Bronchial epithelial cell (primary cell): ENCODE measurements around the gene TMEM203. TPM values are rescaled to one million over a fixed set of nuclear protein-coding genes. Genes with fewer than 3 reads are reported as not detected.
"Not testable (repeated sequence)": the region's sequence is repeated elsewhere in the genome, so short reads cannot be mapped to it uniquely, and the experiment has no call there.

Experiments used
- DNase-seq: peaks from one replicate; pipeline ENCODE4 v3.0.0-alpha.2; 2010; ENCODE audit warnings: low read depth
- FAIRE-seq: peaks from 2 replicates; lab custom pipeline; 2011; peaks lifted over from hg19 to GRCh38; lab: Jason Lieb, UNC
- H3K27me3 ChIP-seq: 2 replicates; pipeline ENCODE4 v1.5.1; 2011; ENCODE audit warnings: low read length; ENCODE audit not compliant: control insufficient read depth, insufficient read depth
- H3K36me3 ChIP-seq: 2 replicates; pipeline ENCODE4 v1.5.1; 2011; ENCODE audit warnings: low read length; ENCODE audit not compliant: control insufficient read depth, insufficient read depth
- H3K4me3 ChIP-seq: 2 replicates; pipeline ENCODE4 v1.5.1; 2011; ENCODE audit warnings: mild to moderate bottlenecking, low read depth, low read length, control low read depth
- CTCF ChIP-seq: IDR thresholded peaks from 2 replicates; pipeline ENCODE4 v1.5.1; 2011; ENCODE audit warnings: mild to moderate bottlenecking, moderate library complexity, low read length, control low read depth, inconsistent platforms; ENCODE audit not compliant: insufficient read depth, severe bottlenecking
- total RNA-seq: library from RNA; depleted of rRNA; stranded (reverse); fragments of >200 nt; gene quantifications from 2 replicates; pipeline ENCODE4 v1.2.1, GENCODE V29; 2014

Gene TMEM203
- total RNA-seq, 1 donor from 2014 or later = 39.2 TPM

- DNase-seq (no peak), FAIRE-seq (no peak)
- Histone ChIP-seq H3K4me3 (no peak overlapping the region), H3K36me3 (peaks cover 16% of the 10 kb centered on the region), H3K27me3 (no peaks in the 10 kb centered on the region)
- TF ChIP-seq CTCF = no peak
Observed at GRCh38 chr9:137245450-137246421, 40.3 kb upstream of the TMEM203 start.

GRCh38 chr9:137244486-137245449 lies 39.3 kb upstream of the TMEM203 start:
- Histone ChIP-seq H3K4me3 (no peak overlapping the region), H3K36me3 (peaks cover 16% of the 10 kb centered on the region), H3K27me3 (no peaks in the 10 kb centered on the region)
- peak; percentile 50 for FAIRE-seq
- peak; percentile 38 for DNase-seq
- TF ChIP-seq CTCF = peak; percentile 13

GRCh38 chr9:137243626-137244485 lies 38.4 kb upstream of the TMEM203 start:
- H3K4me3 ChIP-seq = no peak overlapping the region
- H3K27me3 ChIP-seq = no peaks in the 10 kb centered on the region
- FAIRE-seq (peak; percentile 90), DNase-seq (peak; percentile 29)
- no peak for TF ChIP-seq CTCF
- H3K36me3 ChIP-seq = peaks cover 16% of the 10 kb centered on the region

- DNase-seq, H3K27me3 ChIP-seq, H3K4me3 ChIP-seq: not testable (repeated sequence)
- peak; percentile 83 for FAIRE-seq
- peaks cover 16% of the 10 kb centered on the region for H3K36me3 ChIP-seq
Observed at GRCh38 chr9:137243266-137243625, 37.8 kb upstream of the TMEM203 start.

- DNase-seq (no peak), FAIRE-seq (peak; percentile 28)
- no peaks in the 10 kb centered on the region for H3K27me3 ChIP-seq
- peaks cover 16% of the 10 kb centered on the region for H3K36me3 ChIP-seq
- peak overlapping the region; percentile 90 for H3K4me3 ChIP-seq
- TF ChIP-seq CTCF = no peak
Observed at GRCh38 chr9:137242269-137243203, 37.1 kb upstream of the TMEM203 start.
